Measurements from ENCODE around the gene FLNB.

DNA sequence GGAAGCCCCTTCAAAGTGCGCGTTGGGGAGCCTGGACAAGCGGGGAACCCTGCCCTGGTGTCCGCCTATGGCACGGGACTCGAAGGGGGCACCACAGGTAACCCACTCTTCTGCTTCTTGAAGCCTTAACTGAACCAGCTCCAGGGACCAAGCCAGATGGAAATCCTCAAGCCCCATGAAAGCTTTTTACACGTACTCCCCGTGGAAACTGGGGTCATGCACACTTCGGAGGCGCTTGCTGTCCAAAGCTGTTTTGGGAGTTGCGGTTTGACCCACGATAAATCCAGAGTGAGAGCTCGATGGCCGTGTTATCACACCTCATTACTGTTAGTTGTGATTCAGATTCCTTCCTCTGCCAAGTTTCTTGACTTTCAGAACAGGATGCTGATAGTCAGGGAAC is 155.0 kb downstream of the FLNB start:
- TF ChIP-seq, protein P1, sequence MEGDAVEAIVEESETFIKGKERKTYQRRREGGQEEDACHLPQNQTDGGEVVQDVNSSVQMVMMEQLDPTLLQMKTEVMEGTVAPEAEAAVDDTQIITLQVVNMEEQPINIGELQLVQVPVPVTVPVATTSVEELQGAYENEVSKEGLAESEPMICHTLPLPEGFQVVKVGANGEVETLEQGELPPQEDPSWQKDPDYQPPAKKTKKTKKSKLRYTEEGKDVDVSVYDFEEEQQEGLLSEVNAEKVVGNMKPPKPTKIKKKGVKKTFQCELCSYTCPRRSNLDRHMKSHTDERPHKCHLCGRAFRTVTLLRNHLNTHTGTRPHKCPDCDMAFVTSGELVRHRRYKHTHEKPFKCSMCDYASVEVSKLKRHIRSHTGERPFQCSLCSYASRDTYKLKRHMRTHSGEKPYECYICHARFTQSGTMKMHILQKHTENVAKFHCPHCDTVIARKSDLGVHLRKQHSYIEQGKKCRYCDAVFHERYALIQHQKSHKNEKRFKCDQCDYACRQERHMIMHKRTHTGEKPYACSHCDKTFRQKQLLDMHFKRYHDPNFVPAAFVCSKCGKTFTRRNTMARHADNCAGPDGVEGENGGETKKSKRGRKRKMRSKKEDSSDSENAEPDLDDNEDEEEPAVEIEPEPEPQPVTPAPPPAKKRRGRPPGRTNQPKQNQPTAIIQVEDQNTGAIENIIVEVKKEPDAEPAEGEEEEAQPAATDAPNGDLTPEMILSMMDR (IDR thresholded peaks at IDR 0.05), result no peak
- TF ChIP-seq POLR2A (IDR thresholded peaks at IDR 0.05), result no peak
